Chondrocyte (in vitro differentiated cells): Measurements from ENCODE around the gene FHIT. TPM values are rescaled to one million over a fixed set of nuclear protein-coding genes. Genes with fewer than 3 reads are reported as not detected.

Experiments
- DNase-seq: peaks from one replicate; pipeline ENCODE4 v3.0.0; 2021; ENCODE audit warnings: mixed read lengths, low spot score
- H3K27ac Mint-ChIP-seq: one replicate; pipeline ENCODE4 v1.8.0; 2021; ENCODE audit warnings: mild to moderate bottlenecking, moderate library complexity, mixed read lengths; ENCODE audit not compliant: unreplicated experiment
- H3K27me3 Mint-ChIP-seq: 2 replicates; pipeline ENCODE4 v1.8.0; 2021; ENCODE audit warnings: low read depth, mixed read lengths
- H3K36me3 Mint-ChIP-seq: 2 replicates; pipeline ENCODE4 v1.8.0; 2021; ENCODE audit warnings: low read depth, mixed read lengths
- H3K4me1 Mint-ChIP-seq: 2 replicates; pipeline ENCODE4 v1.8.0; 2021; ENCODE audit warnings: low read depth, mild to moderate bottlenecking, mixed read lengths
- H3K4me3 Mint-ChIP-seq: one replicate; pipeline ENCODE4 v1.8.0; 2021; ENCODE audit warnings: mild to moderate bottlenecking, moderate library complexity, mixed read lengths; ENCODE audit not compliant: unreplicated experiment
- H3K9me3 Mint-ChIP-seq: 2 replicates; pipeline ENCODE4 v1.8.0; 2021; ENCODE audit warnings: low read depth, mixed read lengths
- total RNA-seq: library from RNA; stranded (reverse); gene quantifications from 3 replicates; pipeline ENCODE4 v1.2.1, GENCODE V29; 2021
- TF ChIP-seq, protein P1 (sequence below): fragments of 200-600 bp; sonication (generic); IDR thresholded peaks from 2 replicates; pipeline ENCODE4 v1.5.0; 2021; ENCODE audit warnings: antibody characterized with exemption, mild to moderate bottlenecking, moderate library complexity

Gene FHIT
- total RNA-seq, 1 donor from 2014 or later: 3.8 TPM

DNA sequence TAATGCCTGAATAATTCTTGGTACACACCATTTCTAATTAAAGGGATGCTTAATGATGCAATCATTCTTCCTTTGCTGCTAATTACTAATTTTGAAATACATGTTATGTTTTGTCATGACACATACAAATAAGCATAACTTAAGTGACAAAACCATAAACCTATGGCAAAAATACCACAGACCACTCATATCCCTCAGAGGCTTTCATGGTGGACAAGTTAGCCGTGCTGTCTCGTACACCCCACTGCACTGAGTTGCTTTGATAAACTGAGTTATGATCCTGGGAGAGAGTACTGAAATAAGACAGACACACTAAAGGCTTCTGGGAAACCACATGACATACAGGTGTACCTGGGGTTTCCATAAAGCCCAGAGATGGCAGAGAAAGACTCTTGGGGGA, 913.8 kb downstream of the FHIT start:
- no peaks in the 10 kb centered on the region for H3K4me1 Mint-ChIP-seq

DNA sequence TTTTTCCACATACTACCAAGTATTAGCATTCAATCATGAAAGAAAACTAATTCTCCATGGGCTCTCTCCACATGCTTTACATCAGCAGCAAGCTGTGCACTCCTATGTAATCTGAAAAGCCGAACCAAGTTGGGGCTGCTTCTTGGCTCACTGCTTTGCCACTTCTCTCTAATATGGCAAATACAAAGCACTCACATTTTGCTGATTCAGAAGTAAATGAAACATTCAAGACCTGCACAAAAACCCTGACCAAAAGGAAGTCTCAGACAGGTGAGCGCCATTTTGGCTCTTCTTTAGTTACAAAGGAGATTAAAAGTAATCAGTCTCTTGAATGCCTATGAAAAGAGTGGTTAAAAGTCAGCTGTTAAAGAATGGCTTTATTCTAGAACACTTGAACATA, 915.2 kb downstream of the FHIT start:
- Mint-ChIP-seq H3K36me3 (no peaks in the 10 kb centered on the region), H3K9me3 (no peaks in the 10 kb centered on the region), H3K4me1 (no peaks in the 10 kb centered on the region), H3K4me3 (no peak overlapping the region), H3K27ac (no peak overlapping the region), H3K27me3 (no peaks in the 10 kb centered on the region)
- no peak for DNase-seq
- TF ChIP-seq, protein P1, sequence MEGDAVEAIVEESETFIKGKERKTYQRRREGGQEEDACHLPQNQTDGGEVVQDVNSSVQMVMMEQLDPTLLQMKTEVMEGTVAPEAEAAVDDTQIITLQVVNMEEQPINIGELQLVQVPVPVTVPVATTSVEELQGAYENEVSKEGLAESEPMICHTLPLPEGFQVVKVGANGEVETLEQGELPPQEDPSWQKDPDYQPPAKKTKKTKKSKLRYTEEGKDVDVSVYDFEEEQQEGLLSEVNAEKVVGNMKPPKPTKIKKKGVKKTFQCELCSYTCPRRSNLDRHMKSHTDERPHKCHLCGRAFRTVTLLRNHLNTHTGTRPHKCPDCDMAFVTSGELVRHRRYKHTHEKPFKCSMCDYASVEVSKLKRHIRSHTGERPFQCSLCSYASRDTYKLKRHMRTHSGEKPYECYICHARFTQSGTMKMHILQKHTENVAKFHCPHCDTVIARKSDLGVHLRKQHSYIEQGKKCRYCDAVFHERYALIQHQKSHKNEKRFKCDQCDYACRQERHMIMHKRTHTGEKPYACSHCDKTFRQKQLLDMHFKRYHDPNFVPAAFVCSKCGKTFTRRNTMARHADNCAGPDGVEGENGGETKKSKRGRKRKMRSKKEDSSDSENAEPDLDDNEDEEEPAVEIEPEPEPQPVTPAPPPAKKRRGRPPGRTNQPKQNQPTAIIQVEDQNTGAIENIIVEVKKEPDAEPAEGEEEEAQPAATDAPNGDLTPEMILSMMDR: no peak

More for the DNA sequence above, 913.8 kb downstream of the FHIT start:
- H3K9me3 Mint-ChIP-seq: no peaks in the 10 kb centered on the region
- no peak for DNase-seq
- H3K4me3 Mint-ChIP-seq: no peak overlapping the region
- TF ChIP-seq, protein P1: no peak
- no peaks in the 10 kb centered on the region for H3K36me3 Mint-ChIP-seq
- no peak overlapping the region for H3K27ac Mint-ChIP-seq
- no peaks in the 10 kb centered on the region for H3K27me3 Mint-ChIP-seq

DNA sequence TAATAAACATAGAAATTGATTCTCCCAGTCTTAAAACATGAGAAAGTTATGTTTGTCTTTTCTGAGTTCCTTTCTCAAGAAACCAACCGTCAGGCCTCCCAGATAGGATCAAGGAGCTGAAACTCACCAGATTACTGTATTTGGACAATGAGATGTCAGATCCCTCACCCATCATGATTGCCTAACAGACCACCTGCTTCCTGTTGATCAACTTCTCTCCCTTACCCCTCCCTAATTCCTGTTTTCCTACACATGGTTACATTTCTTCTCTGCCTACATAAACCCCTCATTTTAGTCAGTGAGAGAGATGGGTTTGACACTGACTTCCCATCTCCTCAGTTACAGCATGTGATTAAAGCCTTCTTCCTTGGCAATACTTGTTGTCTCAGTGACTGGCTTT, 917.5 kb downstream of the FHIT start:
- no peaks in the 10 kb centered on the region for H3K36me3 Mint-ChIP-seq
- H3K27ac Mint-ChIP-seq: no peak overlapping the region
- H3K9me3 Mint-ChIP-seq: no peaks in the 10 kb centered on the region
- H3K4me1 Mint-ChIP-seq: no peaks in the 10 kb centered on the region
- DNase-seq: no peak
- H3K27me3 Mint-ChIP-seq: no peaks in the 10 kb centered on the region
- TF ChIP-seq, protein P1: no peak
- no peak overlapping the region for H3K4me3 Mint-ChIP-seq

DNA sequence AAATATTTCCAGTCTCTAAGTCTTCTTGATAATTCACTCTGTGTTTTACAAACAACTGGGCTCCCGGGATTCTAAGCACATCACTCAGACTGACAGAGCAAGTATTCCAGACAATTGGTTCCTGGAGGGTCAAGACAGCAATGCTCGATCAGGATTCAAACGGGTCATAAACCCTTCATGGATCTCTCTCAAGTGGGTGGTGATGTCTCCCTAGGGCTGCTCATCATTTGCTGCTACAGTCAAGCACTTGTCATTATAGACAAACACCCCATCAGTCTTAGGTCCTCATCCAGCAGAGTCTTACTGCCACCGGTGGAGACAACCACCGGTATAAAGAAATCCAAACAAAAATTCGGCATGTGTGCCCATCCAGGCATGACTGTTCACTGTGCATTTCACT, 921.1 kb downstream of the FHIT start:
- DNase-seq: no peak
- Mint-ChIP-seq H3K9me3 (no peaks in the 10 kb centered on the region), H3K27ac (no peak overlapping the region), H3K27me3 (no peaks in the 10 kb centered on the region), H3K4me1 (no peaks in the 10 kb centered on the region), H3K36me3 (no peaks in the 10 kb centered on the region), H3K4me3 (no peak overlapping the region)
- TF ChIP-seq, protein P1: no peak

DNA sequence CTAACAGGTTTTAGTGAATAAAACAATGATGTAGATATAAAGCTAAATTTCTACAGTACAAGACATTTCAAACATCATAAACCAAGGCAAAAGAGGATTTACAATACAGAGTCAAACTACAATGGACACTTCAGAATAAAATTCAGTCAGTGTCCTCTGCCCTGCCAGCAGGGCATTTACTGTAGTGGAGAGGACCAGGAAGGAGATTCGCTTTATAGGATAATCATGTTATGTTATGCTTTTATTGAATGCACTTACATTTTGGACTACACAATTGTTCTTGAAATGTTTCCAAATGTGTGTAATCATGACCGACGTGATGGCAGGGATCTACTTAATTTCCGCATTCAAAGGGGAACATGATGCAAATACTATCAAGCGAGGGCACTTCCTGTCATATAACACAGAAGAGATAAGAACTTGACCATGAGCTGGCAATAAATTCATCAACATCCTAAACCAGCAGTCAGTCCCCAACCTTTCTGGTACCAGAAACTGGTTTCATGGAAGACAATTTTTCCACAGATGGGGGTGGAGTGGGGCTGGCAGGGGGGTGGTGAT, 925.6 kb downstream of the FHIT start:
- H3K4me1 Mint-ChIP-seq: no peaks in the 10 kb centered on the region

More for the DNA sequence above, 925.6 kb downstream of the FHIT start:
- Mint-ChIP-seq H3K27me3 (no peaks in the 10 kb centered on the region), H3K27ac (no peak overlapping the region), H3K4me3 (no peak overlapping the region), H3K9me3 (no peaks in the 10 kb centered on the region), H3K36me3 (no peaks in the 10 kb centered on the region)
- DNase-seq: no peak
- TF ChIP-seq, protein P1: no peak
